Transverse colon (tissue), 3 donors: ENCODE measurements around the gene STAC.

ENCODE experiments used
- POLR2A ChIP-seq: fragments of 450-650 bp; IDR thresholded peaks from one replicate; pipeline ENCODE4 v1.6.1; 2016; ENCODE audit warnings: antibody characterized with exemption, mild to moderate bottlenecking, moderate library complexity
- TF ChIP-seq, protein P1 (sequence below), 5 experiments: fragments of 200-600 bp in 3 of 5; fragments of 450-650 bp in 2 of 5; sonication (generic) in 3 of 5; IDR thresholded peaks; 1 replicate in 2 of 5; 2 replicates in 3 of 5; pipeline ENCODE4 v1.5.1; 2016 to 2017; ENCODE audit warnings: antibody characterized with exemption in 5 of 5, inconsistent platforms in 3 of 5, mild to moderate bottlenecking in 2 of 5, moderate library complexity in 1 of 5

DNA sequence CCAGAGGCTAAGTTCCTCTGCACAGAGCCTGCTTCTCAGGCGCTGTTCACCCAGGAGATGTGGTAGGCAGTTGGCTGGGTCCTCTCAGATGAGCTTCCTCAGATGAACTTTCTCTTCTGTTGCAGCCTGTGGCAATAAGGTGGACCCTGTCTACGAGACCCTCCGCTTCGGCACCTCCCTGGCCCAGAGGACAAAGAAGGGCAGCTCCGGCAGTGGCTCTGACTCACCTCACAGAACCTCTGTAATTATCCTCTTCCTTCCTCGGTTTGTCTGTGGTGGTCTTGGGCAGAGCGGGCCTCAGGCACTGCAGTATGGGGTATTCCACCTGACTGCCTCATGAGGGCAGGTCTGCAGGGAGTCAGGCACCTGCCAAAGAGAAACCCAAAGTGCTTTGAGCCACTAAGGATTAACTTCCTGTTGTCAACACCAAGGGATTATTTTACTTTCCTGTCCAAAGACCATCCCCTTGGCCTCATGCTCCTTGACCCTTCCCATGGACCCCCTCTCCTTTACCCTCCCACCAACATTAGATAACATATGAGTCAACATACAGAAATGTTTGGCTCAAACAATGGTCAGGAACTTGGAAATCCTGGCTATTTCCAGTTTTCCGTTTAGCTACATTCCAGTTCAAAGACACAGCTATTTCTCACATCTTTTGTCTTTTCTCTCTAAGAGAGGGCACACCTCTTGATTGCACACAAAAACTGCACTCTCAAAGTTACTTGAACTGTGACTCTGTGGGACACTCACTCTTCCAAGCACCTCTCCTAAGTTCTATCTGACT, 105.9 kb downstream of the STAC start:
- TF ChIP-seq, protein P1, sequence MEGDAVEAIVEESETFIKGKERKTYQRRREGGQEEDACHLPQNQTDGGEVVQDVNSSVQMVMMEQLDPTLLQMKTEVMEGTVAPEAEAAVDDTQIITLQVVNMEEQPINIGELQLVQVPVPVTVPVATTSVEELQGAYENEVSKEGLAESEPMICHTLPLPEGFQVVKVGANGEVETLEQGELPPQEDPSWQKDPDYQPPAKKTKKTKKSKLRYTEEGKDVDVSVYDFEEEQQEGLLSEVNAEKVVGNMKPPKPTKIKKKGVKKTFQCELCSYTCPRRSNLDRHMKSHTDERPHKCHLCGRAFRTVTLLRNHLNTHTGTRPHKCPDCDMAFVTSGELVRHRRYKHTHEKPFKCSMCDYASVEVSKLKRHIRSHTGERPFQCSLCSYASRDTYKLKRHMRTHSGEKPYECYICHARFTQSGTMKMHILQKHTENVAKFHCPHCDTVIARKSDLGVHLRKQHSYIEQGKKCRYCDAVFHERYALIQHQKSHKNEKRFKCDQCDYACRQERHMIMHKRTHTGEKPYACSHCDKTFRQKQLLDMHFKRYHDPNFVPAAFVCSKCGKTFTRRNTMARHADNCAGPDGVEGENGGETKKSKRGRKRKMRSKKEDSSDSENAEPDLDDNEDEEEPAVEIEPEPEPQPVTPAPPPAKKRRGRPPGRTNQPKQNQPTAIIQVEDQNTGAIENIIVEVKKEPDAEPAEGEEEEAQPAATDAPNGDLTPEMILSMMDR (IDR thresholded peaks at IDR 0.05), result no peak
- no peak for TF ChIP-seq POLR2A
